ENCODE measurements around the gene NACC2.
"Not testable (repeated sequence)": the region's sequence is repeated elsewhere in the genome, so short reads cannot be mapped to it uniquely, and the experiment has no call there.

NACC2 gene

GRCh38 chr9:135973277-135974219 is 121.5 kb downstream of the NACC2 start:
- DNase-seq: no peak

GRCh38 chr9:135971892-135972291 is 123.2 kb downstream of the NACC2 start:
- no peak for DNase-seq

GRCh38 chr9:135971111-135971766 is 123.8 kb downstream of the NACC2 start:
- DNase-seq: no peak

- no peak for DNase-seq
Observed at GRCh38 chr9:135970128-135970815, 124.8 kb downstream of the NACC2 start.

GRCh38 chr9:135969064-135969683 is 125.9 kb downstream of the NACC2 start:
- DNase-seq: no peak

GRCh38 chr9:135968601-135969000 is 126.5 kb downstream of the NACC2 start:
- no peak for DNase-seq

GRCh38 chr9:135968083-135968476 is 127.0 kb downstream of the NACC2 start:
- no peak for DNase-seq

GRCh38 chr9:135966916-135967260 is 128.2 kb downstream of the NACC2 start:
- not testable (repeated sequence) for DNase-seq

- no peak for DNase-seq
Observed at GRCh38 chr9:135965124-135965756, 129.8 kb downstream of the NACC2 start.

- DNase-seq: no peak
Observed at GRCh38 chr9:135963938-135964337, 131.2 kb downstream of the NACC2 start.

GRCh38 chr9:135963338-135963737 is 131.8 kb downstream of the NACC2 start:
- DNase-seq: no peak

- no peak for DNase-seq
Observed at GRCh38 chr9:135962696-135963307, 132.3 kb downstream of the NACC2 start.

GRCh38 chr9:135961811-135962695 is 133.0 kb downstream of the NACC2 start:
- DNase-seq: no peak

- DNase-seq: peak; percentile 96
Observed at GRCh38 chr9:135961277-135961715, 133.8 kb downstream of the NACC2 start, which contains the start of gene UBAC1. Gene UBAC1 (minus strand): TSS chr9:135961373. CDS start chr9:135961162, 211 bp downstream.

GRCh38 chr9:135960411-135961276 is 134.4 kb downstream of the NACC2 start:
- peak; percentile 45 for DNase-seq

- no peak for DNase-seq
Observed at GRCh38 chr9:135959814-135960213, 135.3 kb downstream of the NACC2 start.

- no peak for DNase-seq
Observed at GRCh38 chr9:135958485-135958884, 136.6 kb downstream of the NACC2 start.

GRCh38 chr9:135957431-135957830 is 137.7 kb downstream of the NACC2 start:
- no peak for DNase-seq

- DNase-seq: no peak
Observed at GRCh38 chr9:135956802-135957174, 138.3 kb downstream of the NACC2 start.
